Measurements from ENCODE around the gene MFRP.

Gene MFRP

GRCh38 chr11:119319700-119320239, 26.7 kb downstream of the MFRP start:
- in situ Hi-C loops (cut with HindIII; ENCODE audit: low sequenced_read_pairs), result no loop called here
- no peak overlapping the region for H3K4me3 ChIP-seq (ENCODE audit: low read depth, low read length)
- no peak for DNase-seq (ENCODE audit: low read depth, low spot score)
- no peak for TF ChIP-seq CTCF (IDR thresholded peaks at IDR 0.05; ENCODE audit: low read depth, low read length)

- no peak for TF ChIP-seq CTCF (IDR thresholded peaks at IDR 0.05; ENCODE audit: low read depth, low read length)
- DNase-seq (ENCODE audit: low read depth, low spot score), result no peak
- H3K4me3 ChIP-seq (ENCODE audit: low read depth, low read length), result no peak overlapping the region
- in situ Hi-C loops (cut with HindIII; ENCODE audit: low sequenced_read_pairs), result no loop called here
Measured at GRCh38 chr11:119319136-119319699, 27.3 kb downstream of the MFRP start.

- TF ChIP-seq CTCF (IDR thresholded peaks at IDR 0.05; ENCODE audit: low read depth, low read length), result no peak
- no peak overlapping the region for H3K4me3 ChIP-seq (ENCODE audit: low read depth, low read length)
- in situ Hi-C loops (cut with HindIII; ENCODE audit: low sequenced_read_pairs), result no loop called here
- peak; percentile 61 for DNase-seq (ENCODE audit: low read depth, low spot score)
Measured at GRCh38 chr11:119318240-119319135, 28.0 kb downstream of the MFRP start.

GRCh38 chr11:119317592-119318239, 28.8 kb downstream of the MFRP start:
- no peak for TF ChIP-seq CTCF (IDR thresholded peaks at IDR 0.05; ENCODE audit: low read depth, low read length)
- no peak for DNase-seq (ENCODE audit: low read depth, low spot score)
- in situ Hi-C loops (cut with HindIII; ENCODE audit: low sequenced_read_pairs), result no loop called here
- H3K4me3 ChIP-seq (ENCODE audit: low read depth, low read length), result no peak overlapping the region

GRCh38 chr11:119316729-119317591, 29.5 kb downstream of the MFRP start, which contains the start of gene MCAM:
Gene MCAM, minus strand, starts transcription at chr11:119317130. Its CDS starts 29 bp downstream, at chr11:119317101.
- TF ChIP-seq CTCF (IDR thresholded peaks at IDR 0.05; ENCODE audit: low read depth, low read length), result no peak
- H3K4me3 ChIP-seq (ENCODE audit: low read depth, low read length), result peak within 1 kb of the TSS; percentile 55
- in situ Hi-C loops (cut with HindIII; ENCODE audit: low sequenced_read_pairs), result no loop called here
- peak; percentile 43 for DNase-seq (ENCODE audit: low read depth, low spot score)
